Activated CD8-positive, alpha-beta memory T cell treated with anti-CD3 and anti-CD28 coated beads, Interleukin-2, amount 50 U/mL, for 24 hours (primary cell): ENCODE results near the gene URB2.
"Not testable (repeated sequence)": the region's sequence is repeated elsewhere in the genome, so short reads cannot be mapped to it uniquely, and the experiment has no call there.

Experiments
- DNase-seq: peaks from one replicate; pipeline ENCODE4 v3.0.0-alpha.2; 2020; ENCODE audit errors: extremely low read depth

The URB2 gene

DNA sequence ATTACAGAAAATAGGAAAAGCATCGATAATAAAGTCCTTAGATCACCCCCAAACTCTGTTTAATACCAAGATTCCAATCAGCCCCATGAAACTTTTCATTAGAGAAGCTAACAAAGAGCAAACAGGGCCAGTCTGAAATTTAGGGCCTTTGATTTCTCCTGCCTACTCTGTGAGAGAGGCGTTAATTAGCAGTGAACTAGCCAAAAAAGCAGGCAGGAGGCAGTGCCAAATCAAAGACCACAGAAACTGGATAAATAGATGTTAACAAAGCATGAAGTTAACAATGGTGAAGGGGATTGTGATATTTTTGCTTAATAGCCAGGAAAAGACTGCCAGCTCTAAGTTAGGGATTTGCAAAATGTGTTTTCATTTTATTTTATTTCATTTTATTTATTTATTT, 11.3 kb upstream of the URB2 start:
- DNase-seq: no peak

DNA sequence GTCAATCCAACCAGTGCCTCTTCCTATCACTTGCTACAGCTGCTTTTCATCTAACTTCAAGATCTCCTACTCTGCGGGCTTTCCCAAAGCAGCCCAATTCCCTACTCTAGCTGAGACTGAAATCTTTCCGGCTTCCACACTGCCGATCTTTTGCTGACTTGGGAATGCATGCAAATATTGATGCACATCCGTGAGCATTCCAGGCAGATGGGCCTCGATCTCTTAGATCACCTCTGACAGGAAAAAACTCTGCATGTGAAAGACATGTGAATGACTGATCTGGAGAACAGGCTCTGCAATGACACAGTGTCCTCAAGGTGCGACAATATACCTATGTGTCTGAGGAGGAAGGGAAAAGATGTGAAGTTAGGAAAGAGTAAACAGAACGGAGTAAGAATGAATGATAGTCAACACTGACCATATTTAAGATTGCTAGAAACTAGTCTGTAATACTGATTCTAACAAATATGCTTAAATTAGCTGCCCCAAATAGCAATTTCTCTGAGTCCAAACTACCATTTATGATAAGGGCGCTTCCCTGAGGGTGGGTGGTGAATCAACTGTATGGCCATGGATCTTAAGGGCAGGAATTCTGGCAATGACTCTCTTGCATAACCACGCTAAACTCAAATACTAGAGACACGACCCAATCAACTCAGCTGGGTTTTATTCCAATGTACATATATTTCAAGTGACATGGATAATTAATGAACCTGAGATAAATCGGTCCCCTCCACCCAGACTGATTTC, 8.5 kb upstream of the URB2 start:
- no peak for DNase-seq

DNA sequence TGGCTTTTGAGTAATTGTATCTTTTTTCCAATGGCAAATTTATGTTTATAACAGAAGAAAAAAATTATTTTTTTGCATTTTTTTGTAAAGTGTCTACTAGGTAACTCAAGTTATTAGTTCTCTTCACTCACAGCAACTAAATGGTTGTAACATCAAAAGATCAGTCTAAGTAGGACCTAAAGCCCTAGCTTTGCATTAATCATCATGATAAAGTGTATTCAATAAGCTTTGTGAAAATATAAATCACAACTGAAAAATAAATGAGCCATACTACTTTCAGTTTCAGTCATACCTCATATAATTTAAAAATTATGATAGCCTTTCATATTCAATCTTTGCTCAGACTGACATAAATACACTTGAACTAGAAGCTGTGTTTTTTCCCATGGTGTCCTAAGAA, 7.0 kb upstream of the URB2 start:
- no peak for DNase-seq

DNA sequence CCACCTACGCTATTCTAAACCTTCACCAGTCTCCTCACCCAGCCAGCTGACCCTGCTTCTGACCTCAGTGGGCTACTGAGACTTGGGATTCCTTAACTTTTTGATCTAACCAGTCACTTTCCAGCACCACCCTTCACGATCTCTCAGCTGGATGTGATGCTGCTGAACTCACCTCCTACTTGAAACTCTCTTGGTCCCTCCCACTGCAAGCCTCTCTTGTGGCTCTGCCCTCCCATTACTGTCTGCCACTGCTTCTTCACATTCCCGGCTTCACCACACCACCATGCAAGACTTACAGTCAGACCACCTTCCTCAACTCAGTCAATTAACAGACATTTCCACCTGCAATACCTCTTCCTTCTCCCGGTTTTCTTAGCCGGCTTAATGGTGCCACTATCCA, 6.4 kb upstream of the URB2 start:
- no peak for DNase-seq

DNA sequence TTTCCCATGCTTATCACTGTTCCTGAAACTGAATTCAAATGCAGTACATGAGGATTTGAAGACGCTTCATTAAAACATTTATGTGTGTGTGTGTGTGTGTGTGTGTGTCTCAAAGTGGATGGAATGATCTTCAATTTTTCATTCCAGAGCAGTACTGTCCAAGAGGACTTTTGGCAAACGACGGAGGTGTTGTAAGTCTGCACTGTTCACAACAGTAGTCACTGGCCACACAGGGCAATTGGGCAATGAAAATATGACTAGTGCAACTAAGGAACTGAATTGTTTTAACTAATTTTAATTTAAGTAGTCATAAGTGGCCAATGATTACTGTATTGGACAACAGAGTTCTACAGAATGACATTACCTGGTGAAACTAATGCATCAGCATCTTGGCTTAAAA, 5.2 kb upstream of the URB2 start:
- DNase-seq: no peak

DNA sequence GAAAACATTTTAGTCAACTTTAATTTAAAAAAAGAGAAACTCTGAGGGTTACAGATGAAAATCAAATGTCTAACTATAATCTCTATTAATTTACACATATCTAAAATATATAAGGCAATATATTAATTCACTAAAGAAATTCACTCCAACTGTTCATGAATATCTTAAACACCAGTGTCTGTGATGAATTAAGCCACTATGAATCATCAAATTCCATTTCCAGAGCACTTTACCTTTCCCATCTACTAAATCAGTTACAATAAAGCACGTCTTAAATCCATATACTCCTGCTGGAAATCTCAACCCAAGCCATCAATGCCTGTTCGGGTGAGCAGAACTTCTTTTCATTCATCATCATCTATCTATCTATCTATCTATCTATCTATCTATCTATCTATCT, 4.4 kb upstream of the URB2 start:
- DNase-seq: no peak

DNA sequence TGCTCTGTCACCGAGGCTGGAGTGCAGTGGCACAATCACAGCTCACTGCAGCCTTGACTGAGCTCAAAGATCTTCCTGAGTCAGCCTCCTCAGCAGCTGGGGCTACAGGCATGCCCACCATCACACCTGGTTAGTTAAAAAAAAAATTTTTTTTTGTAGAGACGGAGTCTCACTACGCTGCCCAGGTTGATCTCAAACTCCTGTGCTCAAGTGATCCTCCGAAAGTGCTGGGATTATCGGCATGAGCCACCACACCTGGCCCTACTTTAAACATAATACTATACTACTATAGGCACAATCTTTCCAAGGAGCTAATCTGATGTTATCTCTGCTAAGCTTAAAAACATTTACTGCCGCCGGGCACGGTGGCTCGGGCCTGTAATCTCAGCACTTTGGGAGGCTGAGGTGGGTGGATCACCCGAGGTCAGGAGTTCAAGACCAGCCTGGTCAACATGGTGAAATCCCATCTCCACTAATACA, 3.4 kb upstream of the URB2 start:
- DNase-seq: not testable (repeated sequence)

DNA sequence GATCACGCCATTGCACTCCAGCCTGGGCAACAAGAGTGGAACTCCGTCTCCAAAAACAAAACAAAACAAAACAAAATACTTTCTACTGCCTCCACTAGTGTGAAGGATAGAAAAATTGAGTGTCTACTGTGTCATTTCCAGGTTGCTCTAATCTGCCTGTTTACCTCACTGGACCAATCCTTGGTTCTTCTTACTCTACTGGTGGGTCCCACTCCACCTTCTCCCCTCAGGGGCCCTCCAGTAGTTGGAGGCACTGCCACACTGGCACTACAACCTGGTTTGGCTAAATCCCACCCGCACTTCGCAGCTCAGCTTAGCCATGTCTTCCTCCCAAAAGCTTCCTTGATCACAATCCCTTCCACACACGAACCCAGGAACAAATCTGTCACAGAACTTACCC, 2.8 kb upstream of the URB2 start:
- DNase-seq: no peak

DNA sequence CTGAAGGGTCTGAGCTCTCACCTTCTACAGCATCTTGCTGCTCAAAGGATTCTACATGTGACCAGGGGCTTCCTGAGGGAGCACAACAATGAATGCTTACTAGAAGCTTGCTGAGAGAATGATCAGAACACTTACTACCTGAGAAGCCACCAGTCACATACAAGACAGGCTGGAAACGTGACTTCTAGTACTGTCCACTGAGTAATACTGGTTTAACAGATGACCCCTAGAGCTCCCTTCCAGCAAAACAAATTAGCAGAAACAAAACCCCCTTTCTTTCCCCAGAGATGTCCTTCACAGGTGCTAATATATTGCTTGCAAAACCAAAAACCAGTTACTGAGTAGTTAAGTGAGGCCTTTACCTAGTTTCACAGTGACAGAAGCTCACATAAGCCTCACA, 2.2 kb upstream of the URB2 start:
- no peak for DNase-seq

DNA sequence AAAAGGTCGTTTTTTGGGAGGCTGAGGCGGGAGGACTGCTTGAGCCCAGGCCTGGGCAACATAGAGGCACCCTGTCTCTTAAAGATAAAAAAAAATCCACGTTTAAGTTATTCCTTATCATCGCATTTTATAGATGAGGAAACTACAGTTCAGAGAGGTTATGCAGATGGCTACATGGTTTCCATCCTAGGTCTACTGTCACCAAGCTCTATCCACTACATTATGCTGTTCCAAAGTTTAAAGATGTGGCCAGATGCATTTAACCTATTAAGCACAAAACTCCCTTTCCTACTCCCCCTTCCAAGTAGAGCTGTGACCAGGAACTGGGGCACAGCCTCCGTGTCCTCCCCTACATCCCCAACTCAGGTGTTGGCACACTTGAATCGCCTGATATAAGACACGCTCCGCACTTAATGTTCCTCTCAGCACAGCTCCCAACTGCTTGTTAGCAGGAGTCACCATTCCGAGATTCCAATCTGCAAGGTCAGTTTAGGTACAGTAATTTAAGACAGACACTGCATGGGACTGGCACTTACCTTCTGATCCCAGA, 1.5 kb upstream of the URB2 start:
- DNase-seq: no peak

DNA sequence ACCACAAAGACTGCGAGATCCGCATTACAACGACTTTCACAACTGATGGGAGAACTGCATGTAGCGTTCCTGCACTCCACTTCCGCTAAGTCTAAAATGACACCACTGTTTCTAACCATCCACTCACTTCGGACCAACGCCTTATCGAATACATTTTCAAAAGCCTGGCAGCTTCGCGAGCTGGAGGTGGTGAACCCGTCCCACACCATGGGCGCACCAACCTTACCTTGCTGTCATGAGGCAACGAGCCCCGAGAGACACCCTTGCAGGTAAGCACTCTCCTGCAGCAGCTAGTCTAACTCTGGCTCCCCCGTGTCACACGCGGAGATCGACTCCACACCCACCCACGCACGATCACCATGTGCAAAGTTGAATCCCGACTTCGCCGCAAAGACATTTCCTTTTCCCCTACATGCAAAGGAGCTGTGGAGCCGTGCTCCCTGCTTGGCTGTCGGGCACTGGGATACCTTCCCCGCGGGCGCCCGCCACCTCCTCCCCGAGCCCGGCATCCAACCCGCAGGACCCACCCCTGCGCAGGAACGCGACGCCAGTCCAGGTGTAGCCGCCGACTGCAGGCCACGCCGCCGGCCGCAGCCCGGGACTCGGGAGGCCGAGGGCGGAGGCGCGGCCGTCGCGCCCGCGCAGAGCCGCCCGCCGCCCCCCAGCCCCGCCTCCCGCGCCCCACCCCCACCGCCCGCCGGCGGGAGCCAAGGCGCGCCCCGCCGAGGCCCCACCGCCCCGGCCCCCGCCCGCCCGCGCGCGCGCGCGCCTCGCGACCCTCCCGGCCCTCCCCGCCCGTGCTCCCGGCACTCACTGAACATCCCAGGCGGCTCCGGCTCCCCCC, 754 bp upstream of the URB2 start:
- DNase-seq: peak; percentile 13

DNA sequence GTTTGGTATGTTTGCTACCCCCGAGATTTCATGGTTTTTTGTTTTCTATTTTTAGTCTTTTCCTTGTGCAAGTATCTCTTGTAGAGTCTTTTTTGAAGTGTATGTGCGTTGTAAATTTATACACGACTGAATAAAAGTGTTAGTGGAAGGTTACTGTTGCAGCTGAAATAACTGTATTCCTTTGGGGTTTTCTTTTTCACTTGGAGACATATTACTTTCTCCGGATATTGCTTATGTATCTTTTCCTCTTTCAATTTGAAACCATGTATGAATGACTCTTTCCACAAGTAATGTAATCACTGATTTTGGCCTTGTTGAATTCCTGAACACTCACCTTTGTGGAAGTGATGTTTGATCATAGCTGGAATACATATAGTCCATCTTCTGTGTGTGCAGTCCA, 956 bp downstream of the URB2 start:
- no peak for DNase-seq

DNA sequence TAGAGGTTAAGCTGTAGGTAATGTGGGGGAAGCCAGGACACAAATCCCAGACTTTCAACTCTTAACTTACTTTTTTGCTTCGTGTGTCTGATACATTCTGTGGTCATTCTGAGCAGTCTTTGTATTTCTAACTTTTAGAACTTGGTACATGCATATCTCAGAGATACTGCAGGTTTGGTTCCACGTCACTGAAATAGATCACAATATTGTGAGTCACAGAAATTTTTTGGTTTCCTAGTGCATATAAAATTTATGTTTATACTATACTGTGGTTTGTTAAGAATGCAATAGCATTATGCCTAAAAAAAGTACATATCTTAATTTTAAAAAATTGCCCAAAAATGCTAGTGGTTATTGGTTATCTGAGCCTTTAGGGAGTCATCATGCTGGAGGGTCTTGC, 3.2 kb downstream of the URB2 start:
- no peak for DNase-seq

DNA sequence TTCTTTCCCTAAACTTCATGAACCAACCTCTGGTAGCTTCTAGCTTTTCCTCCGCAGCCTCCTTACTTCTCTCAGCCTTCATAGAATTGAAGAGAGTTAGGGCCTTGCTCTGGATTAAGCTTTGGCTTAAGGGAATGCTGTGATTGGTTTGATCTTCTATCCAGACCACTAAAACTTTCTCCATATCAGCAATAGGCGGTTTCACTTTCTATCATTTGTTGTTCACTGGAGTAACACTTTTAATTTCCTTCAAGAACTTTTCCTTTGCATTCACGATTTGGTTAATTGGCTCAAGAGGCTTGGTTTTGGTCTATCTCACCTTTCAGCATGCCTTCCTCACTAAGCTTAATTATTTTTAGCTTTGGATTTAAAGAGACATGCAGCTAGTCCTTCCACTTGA, 5.1 kb downstream of the URB2 start:
- DNase-seq: no peak

DNA sequence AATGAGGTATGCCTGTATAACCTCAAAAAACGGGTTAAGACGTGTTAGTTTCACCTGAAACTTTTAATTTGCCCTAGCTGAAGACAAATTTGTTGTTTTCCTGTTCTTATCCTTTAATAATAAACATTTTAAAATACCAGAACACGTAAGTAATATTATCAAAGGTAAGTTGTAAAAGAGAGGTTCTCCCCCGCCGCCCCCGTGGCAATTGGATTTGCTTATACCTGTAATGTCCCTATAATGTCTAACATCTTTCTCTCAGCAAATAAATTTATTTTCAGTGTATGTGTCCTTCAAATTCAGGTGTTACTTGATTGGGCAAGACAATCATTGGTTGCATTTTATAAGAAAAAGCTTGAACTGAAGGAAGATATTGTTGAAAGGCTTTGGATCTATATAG, 5.9 kb downstream of the URB2 start:
- DNase-seq: no peak

DNA sequence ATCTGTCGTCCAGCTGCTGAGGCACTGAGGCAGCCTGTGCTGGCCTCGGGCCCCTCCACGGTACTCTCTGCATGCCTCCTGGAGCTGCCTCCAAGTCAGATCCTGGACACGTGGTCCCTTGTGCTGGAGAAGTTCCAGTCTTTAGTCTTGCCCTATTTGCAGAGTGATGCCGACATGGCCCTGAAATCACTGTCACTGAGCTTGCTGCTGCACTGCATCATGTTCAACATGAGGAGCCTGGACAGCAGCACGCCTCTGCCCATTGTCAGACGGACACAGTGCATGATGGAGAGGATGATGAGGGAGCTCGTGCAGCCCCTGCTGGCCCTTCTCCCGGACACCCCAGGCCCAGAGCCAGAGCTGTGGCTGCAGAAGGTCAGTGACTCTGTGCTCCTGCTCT, 10.0 kb downstream of the URB2 start:
- DNase-seq: no peak

DNA sequence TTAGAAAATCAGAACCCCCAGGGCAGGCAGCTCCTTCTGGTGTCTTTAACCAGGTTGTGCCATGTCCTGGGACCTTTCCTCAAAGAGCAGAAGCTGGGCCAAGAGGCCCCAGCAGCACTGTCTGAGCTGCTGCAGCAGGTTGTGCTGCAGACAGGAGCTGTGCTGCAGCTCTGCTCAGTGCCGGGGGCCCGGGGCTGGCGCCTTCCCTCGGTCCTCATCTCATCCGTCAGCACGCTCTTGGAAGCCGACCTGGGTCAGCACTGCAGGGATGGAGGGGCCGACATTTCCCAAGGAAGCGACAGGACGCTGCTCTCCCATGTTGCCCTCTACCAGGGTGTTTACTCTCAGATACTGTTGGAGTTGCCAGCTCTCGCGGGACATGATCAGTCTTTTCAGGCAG, 11.7 kb downstream of the URB2 start:
- DNase-seq: no peak

DNA sequence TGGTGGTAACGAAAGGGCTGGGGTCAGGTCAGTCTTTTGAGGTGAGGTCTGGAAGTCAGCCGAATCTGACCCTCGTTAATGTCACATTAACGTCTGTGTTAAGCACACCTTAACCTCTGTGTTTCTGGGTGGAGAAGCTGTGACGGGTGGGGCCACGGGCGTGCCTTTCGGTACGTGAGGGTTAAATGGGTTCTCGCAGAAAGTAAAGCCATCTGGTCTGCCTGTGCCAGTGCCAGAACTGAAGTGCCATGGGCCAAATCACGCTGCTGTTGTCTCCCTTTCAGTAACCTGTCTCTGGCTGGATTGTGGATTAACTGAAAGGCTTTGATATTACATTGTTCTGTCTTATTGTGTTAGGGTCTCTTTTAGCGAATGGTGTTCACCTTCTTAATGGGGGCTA, 14.4 kb downstream of the URB2 start:
- DNase-seq: no peak

DNA sequence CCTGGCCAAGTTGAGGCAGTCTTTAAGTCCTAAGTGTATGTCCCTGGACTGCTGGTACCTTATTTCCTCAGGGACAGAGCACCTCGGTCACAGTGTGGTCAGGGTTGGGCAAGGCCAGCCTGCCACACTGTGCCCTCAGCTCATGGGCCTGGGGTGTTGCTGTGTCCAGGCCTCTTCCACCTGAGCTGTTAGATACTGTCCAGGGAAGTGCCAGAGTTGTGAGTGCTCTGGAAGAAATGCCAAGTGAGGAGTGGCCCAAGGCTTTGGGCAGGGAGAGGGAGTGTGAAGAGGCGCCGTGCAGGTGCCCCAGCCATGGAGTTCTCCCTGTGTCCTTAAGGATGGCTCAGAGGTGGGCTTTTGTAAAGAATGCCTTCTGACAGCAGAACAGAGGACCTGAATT, 15.3 kb downstream of the URB2 start:
- no peak for DNase-seq

DNA sequence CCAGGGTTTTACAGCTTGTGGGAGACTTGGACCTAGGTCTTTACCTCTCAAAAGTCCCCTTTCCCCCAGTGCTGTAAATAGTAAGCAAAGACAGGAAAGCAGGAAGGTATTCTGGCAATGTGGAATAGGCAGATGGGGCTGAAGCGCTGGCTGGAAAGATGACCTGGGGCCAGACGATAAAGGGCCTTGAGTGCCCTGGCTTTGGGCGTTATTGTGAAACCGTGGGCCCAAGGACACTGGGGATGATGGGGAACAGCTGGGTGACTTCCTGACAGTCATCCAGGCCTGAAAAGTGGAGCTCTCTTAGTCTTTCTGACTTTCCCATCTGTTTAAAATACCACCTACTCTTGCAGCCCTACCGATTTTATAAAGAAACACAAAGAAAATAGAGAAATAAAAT, 16.3 kb downstream of the URB2 start:
- no peak for DNase-seq

DNA sequence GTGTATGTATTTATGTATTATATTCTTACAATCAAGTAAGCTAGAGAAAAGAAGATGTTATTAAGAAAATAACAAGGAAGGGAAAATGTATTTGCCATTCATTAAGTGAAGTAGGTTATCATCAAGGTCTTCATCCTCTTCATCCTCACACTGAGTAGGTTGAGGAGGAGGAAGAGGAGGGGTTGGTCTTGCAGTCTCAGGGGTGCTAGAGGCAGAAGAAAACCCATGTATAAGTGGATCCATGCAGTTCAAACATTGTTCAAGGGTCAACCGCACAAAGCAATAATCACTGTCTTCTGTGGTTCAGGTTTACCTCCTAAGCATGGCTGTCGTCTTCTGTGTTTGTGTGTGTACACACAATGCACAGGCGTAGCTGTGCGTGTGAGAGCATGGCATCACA, 16.9 kb downstream of the URB2 start:
- no peak for DNase-seq

DNA sequence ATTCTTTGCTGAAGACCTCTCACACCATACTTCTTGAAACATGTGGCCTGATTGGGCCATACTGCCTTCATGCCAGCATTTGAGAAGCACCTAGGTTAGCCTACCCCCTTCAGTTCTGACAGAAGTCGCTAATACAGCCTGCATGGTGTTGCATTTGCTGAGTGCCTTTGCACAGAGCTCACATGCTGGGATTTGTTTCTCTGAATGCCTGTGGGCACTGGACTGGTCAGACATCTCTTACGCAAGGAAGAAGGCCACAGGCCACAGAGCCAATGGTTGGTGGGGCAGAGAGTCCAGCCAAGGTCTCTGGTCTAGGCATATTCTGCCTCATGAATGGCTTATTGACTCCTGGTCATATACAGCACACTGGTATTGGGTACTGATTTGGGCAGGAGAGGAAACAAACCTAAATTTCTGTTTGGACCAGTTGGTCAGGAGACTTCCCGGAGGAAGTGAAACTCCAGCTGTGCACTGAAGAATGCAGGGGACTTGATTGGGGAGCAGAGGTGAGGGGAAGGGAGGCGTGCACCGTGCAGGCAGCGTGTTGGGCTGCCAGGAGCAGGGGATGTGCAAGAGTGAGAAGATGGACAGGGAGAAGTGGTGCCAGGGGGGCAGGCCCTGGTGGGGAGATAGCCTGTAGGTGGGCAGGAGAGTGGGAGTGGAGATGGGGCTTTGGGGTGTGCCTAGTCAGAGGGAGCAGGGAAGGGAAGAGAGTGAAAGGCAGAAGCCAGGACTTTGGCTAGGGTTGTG, 18.1 kb downstream of the URB2 start:
- DNase-seq: no peak
